Glutamatergic neuron (in vitro differentiated cells): Measurements from ENCODE around the gene KIF25. TPM values are rescaled to one million over a fixed set of nuclear protein-coding genes. Genes with fewer than 3 reads are reported as not detected.

Experiments
- DNase-seq: peaks from one replicate; pipeline ENCODE4 v3.0.0; 2022
- H3K27ac Mint-ChIP-seq: one replicate; pipeline ENCODE4 v1.8.0; 2020; ENCODE audit warnings: mild to moderate bottlenecking, mixed read lengths, inconsistent platforms; ENCODE audit not compliant: unreplicated experiment
- H3K27me3 Mint-ChIP-seq: one replicate; pipeline ENCODE4 v1.8.0; 2020; ENCODE audit warnings: mild to moderate bottlenecking, moderate library complexity, mixed read lengths, inconsistent platforms; ENCODE audit not compliant: unreplicated experiment
- H3K36me3 Mint-ChIP-seq: one replicate; pipeline ENCODE4 v1.8.0; 2020; ENCODE audit warnings: mild to moderate bottlenecking, mixed read lengths, inconsistent platforms; ENCODE audit not compliant: unreplicated experiment
- H3K4me1 Mint-ChIP-seq: one replicate; pipeline ENCODE4 v1.8.0; 2020; ENCODE audit warnings: mild to moderate bottlenecking, low read depth, mixed read lengths, inconsistent platforms; ENCODE audit not compliant: unreplicated experiment
- H3K4me3 Mint-ChIP-seq: one replicate; pipeline ENCODE4 v1.8.0; 2020; ENCODE audit warnings: mild to moderate bottlenecking, mixed read lengths, inconsistent platforms; ENCODE audit not compliant: unreplicated experiment
- H3K9me3 Mint-ChIP-seq: one replicate; pipeline ENCODE4 v1.8.0; 2020; ENCODE audit warnings: mild to moderate bottlenecking, moderate library complexity, mixed read lengths, inconsistent platforms; ENCODE audit not compliant: unreplicated experiment
- total RNA-seq: library from RNA; stranded (reverse); fragmentation: NEBNext Ultra II Directional; extraction: Animal tissue kit (Norgen Biotek cat#: 25700); gene quantifications from one replicate; pipeline ENCODE4 v1.2.1, GENCODE V29; 2021; ENCODE audit not compliant: unreplicated experiment
- TF ChIP-seq, protein P1 (sequence below): fragments of 200-600 bp; sonication (generic); IDR thresholded peaks from one replicate; pipeline ENCODE4 v1.5.0; 2021; ENCODE audit not compliant: partially characterized antibody, unreplicated experiment

KIF25 gene
- total RNA-seq, 1 donor from 2014 or later: not detected

DNA sequence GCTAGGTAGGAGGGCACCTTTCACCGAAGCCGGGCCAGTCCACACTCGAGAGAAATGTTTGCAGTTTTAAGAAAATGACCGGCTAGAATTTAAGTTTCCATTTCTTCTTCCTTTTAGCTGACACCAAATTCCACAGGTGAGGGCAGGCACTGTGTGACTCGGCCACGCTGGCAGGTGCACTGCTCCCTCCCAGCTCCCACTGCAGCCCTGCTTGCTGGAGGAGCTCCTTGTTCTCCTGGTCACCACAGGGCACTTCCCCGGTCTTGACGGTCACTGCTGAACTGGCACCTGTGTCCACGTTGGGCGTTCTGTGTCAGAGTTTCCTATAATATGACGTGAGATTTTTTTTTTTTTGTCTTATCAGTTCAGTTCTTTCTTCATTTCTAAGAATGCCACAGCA is 3.6 kb upstream of the KIF25 start:
- Mint-ChIP-seq H3K36me3 (peaks cover 7% of the 10 kb centered on the region), H3K27ac (no peak overlapping the region), H3K4me3 (no peak overlapping the region), H3K9me3 (peaks cover 5% of the 10 kb centered on the region), H3K27me3 (peaks cover 5% of the 10 kb centered on the region), H3K4me1 (peaks cover 2% of the 10 kb centered on the region)
- no peak for DNase-seq
- TF ChIP-seq, protein P1, sequence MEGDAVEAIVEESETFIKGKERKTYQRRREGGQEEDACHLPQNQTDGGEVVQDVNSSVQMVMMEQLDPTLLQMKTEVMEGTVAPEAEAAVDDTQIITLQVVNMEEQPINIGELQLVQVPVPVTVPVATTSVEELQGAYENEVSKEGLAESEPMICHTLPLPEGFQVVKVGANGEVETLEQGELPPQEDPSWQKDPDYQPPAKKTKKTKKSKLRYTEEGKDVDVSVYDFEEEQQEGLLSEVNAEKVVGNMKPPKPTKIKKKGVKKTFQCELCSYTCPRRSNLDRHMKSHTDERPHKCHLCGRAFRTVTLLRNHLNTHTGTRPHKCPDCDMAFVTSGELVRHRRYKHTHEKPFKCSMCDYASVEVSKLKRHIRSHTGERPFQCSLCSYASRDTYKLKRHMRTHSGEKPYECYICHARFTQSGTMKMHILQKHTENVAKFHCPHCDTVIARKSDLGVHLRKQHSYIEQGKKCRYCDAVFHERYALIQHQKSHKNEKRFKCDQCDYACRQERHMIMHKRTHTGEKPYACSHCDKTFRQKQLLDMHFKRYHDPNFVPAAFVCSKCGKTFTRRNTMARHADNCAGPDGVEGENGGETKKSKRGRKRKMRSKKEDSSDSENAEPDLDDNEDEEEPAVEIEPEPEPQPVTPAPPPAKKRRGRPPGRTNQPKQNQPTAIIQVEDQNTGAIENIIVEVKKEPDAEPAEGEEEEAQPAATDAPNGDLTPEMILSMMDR: no peak

DNA sequence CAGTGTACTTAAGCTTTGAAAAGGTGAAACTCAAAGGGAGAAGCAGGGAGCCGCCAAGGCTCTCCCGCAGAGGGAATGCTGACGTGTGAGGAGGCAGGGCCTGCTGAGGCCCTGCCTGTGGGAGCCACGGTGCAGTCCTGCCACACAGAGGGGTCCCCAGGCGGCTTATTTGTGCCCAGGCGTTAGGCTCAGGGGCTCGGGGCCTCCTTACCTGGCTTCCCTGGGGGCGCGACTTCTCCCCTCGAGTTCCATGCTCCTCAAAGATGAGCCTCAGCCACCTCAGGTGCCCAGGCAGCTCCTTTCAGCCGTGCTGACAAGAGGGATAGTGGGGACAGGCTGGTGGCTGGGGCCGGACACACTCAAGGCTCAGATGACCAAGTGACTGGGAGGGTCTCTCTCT is 2.2 kb upstream of the KIF25 start:
- H3K27me3 Mint-ChIP-seq: peaks cover 5% of the 10 kb centered on the region
- TF ChIP-seq, protein P1: no peak
- DNase-seq: no peak
- peaks cover 7% of the 10 kb centered on the region for H3K36me3 Mint-ChIP-seq
- H3K27ac Mint-ChIP-seq: no peak overlapping the region
- H3K4me1 Mint-ChIP-seq: peaks cover 2% of the 10 kb centered on the region
- peaks cover 5% of the 10 kb centered on the region for H3K9me3 Mint-ChIP-seq
- H3K4me3 Mint-ChIP-seq: no peak overlapping the region

DNA sequence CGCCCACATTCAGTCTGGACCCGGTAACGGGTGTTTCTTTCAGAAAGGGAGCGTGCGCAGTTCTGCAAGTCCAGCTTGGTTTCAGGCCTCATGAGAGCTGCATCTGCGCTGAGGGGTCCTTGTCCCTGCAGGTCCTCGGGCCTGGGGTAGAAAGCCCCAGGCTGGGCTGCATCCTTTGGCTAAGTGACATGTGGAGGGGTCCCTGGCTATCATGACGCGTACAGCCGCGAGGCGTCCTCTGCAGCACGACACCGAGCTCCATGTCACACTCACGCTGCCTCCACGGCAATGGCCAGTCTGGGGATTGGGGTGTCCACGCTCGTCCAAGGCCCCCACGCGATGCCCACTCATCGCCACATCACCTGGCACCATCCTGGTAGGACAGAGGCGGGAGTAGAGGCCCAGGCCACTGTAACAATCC is 1.7 kb upstream of the KIF25 start:
- TF ChIP-seq, protein P1: no peak
- H3K4me3 Mint-ChIP-seq: no peak overlapping the region
- H3K4me1 Mint-ChIP-seq: peaks cover 2% of the 10 kb centered on the region
- peaks cover 5% of the 10 kb centered on the region for H3K9me3 Mint-ChIP-seq
- peaks cover 5% of the 10 kb centered on the region for H3K27me3 Mint-ChIP-seq
- no peak for DNase-seq
- H3K36me3 Mint-ChIP-seq: peaks cover 7% of the 10 kb centered on the region
- no peak overlapping the region for H3K27ac Mint-ChIP-seq

DNA sequence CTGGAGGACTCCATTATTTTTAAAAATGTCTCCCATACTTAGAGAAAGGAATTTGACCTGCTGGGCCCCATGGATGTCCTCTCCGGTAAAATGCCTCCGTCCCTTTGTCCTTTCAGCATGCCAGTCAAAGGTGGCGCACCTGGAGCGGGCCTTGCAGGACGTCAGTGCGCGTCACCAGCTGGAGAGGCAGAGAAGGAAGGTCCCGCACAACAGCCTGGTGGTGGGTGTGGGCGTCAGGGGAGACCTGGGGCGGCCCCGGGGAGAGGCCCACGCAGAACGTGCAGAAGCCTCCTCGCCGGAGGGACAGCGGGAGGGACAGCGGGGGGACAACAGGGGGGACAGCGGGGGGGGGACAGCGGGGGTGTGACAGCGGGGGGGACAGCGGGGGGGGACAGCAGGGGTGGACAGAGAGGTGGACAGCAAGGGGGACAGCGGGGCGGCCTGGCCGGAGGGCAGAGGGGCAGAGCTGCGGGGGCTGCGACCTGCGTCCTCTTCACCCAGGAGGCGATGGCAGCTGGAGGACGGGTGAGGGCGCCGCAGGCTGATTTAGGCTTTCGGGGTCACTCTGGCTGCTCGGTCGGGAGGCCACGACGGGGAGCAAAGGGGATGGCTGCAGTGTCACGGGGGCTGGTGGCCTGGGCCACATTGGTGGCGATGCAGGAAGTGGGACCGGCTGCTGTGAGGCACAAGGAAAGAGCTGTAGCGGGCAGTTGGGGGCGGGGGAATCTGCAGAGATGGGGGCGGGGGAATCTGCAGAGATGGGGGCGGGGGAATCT is 859 bp upstream of the KIF25 start:
- Mint-ChIP-seq H3K4me1 (peaks cover 2% of the 10 kb centered on the region), H3K4me3 (no peak overlapping the region), H3K27ac (no peak overlapping the region), H3K27me3 (peaks cover 3% of the 10 kb centered on the region), H3K36me3 (peaks cover 7% of the 10 kb centered on the region), H3K9me3 (peaks cover 5% of the 10 kb centered on the region)
- TF ChIP-seq, protein P1: no peak
- no peak for DNase-seq

DNA sequence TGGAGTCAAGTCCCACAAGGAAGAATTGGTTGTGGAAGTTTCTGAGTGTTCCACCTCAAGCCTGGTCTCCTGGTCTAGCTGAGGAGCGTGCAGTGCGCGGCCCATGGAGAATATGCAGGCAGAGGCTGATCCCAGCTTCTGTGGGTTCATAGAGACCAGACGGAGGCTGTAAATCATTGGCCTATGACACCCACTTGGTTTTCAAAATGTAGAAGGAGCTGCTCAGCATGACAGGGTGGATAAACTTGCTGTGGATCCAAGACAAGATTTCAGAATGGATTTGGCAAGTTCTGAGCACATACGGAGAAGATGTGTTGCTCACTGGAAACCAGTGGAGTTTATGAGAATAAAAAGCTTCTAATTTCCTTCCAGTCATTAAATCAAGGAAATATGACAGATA is 744 bp downstream of the KIF25 start:
- H3K27ac Mint-ChIP-seq: no peak overlapping the region
- no peak for DNase-seq
- peaks cover 8% of the 10 kb centered on the region for H3K9me3 Mint-ChIP-seq
- H3K36me3 Mint-ChIP-seq: peaks cover 7% of the 10 kb centered on the region
- peaks cover 2% of the 10 kb centered on the region for H3K4me1 Mint-ChIP-seq
- TF ChIP-seq, protein P1: no peak
- no peak overlapping the region for H3K4me3 Mint-ChIP-seq
- peaks cover 3% of the 10 kb centered on the region for H3K27me3 Mint-ChIP-seq
